WERI-Rb-1 (cell line): ENCODE data around the gene CPOX.

Source experiments
- DNase-seq: peaks from one replicate; pipeline ENCODE4 v3.0.0-alpha.2; 2020
- H3K27ac ChIP-seq: fragments of 250-450 bp; sonication (Bioruptor Pico); 2 replicates; pipeline ENCODE4 v1.5.1; 2020; ENCODE audit warnings: mild to moderate bottlenecking, moderate library complexity
- H3K27me3 ChIP-seq: fragments of 250-450 bp; sonication (Bioruptor Pico); 2 replicates; pipeline ENCODE4 v1.5.1; 2021; ENCODE audit warnings: mild to moderate bottlenecking, low read depth, moderate library complexity; ENCODE audit not compliant: insufficient read depth, severe bottlenecking
- H3K36me3 ChIP-seq: fragments of 250-450 bp; sonication (Bioruptor Pico); 2 replicates; pipeline ENCODE4 v1.5.1; 2020; ENCODE audit warnings: mild to moderate bottlenecking, moderate library complexity
- H3K4me3 ChIP-seq: 2 replicates; pipeline ENCODE4 v1.5.1; 2011; ENCODE audit warnings: low read depth, mild to moderate bottlenecking, control low read depth, low read length
- H3K9me3 ChIP-seq: fragments of 250-450 bp; sonication (Bioruptor Pico); 2 replicates; pipeline ENCODE4 v1.5.1; 2021; ENCODE audit warnings: mild to moderate bottlenecking, moderate library complexity; ENCODE audit not compliant: severe bottlenecking
- TF ChIP-seq, protein P1 (sequence below): IDR thresholded peaks from 2 replicates; pipeline ENCODE4 v1.5.1; 2011; ENCODE audit warnings: low read depth, mild to moderate bottlenecking, control low read depth, inconsistent platforms, low read length

CPOX gene

DNA sequence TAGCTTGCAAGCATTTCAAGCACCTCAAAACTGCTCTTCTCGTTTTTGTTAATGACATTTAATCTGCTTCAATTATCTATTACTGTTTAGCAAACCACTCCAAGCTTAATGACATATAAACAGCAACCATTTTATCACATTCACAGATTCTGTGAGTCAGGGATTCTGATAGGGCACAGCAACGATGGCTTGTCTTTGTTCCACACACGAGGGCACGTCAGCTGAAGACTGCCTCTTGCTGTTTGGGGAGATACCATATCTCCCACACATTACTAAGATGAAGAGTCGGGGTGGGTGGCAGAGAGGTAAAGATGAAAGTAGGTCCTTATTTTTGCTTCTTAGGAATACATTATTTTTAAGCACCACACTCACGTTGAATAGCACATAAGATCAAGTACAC lies 19.3 kb downstream of the CPOX start:
- H3K27ac ChIP-seq = no peak overlapping the region
- H3K36me3 ChIP-seq = no peaks in the 10 kb centered on the region
- H3K9me3 ChIP-seq = no peaks in the 10 kb centered on the region
- no peaks in the 10 kb centered on the region for H3K27me3 ChIP-seq
- DNase-seq = no peak
- TF ChIP-seq, protein P1, sequence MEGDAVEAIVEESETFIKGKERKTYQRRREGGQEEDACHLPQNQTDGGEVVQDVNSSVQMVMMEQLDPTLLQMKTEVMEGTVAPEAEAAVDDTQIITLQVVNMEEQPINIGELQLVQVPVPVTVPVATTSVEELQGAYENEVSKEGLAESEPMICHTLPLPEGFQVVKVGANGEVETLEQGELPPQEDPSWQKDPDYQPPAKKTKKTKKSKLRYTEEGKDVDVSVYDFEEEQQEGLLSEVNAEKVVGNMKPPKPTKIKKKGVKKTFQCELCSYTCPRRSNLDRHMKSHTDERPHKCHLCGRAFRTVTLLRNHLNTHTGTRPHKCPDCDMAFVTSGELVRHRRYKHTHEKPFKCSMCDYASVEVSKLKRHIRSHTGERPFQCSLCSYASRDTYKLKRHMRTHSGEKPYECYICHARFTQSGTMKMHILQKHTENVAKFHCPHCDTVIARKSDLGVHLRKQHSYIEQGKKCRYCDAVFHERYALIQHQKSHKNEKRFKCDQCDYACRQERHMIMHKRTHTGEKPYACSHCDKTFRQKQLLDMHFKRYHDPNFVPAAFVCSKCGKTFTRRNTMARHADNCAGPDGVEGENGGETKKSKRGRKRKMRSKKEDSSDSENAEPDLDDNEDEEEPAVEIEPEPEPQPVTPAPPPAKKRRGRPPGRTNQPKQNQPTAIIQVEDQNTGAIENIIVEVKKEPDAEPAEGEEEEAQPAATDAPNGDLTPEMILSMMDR = no peak
- no peak overlapping the region for H3K4me3 ChIP-seq

GRCh38 chr3:98573181-98573728 lies 20.2 kb downstream of the CPOX start:
- no peak for DNase-seq
- H3K27me3 ChIP-seq = no peaks in the 10 kb centered on the region
- TF ChIP-seq, protein P1 = 0 out of 2 replicates have a peak, but pooled peaks have one; percentile 9
- no peak overlapping the region for H3K27ac ChIP-seq
- no peaks in the 10 kb centered on the region for H3K36me3 ChIP-seq
- H3K4me3 ChIP-seq = no peak overlapping the region
- H3K9me3 ChIP-seq = no peaks in the 10 kb centered on the region

- Histone ChIP-seq H3K9me3 (no peaks in the 10 kb centered on the region), H3K4me3 (no peak overlapping the region), H3K27ac (no peak overlapping the region), H3K36me3 (no peaks in the 10 kb centered on the region), H3K27me3 (no peaks in the 10 kb centered on the region)
- TF ChIP-seq, protein P1 = no peak
- DNase-seq = no peak
Observed at GRCh38 chr3:98568402-98568801, 25.0 kb downstream of the CPOX start.

- no peak overlapping the region for H3K27ac ChIP-seq
- H3K27me3 ChIP-seq = no peaks in the 10 kb centered on the region
- H3K36me3 ChIP-seq = no peaks in the 10 kb centered on the region
- DNase-seq = no peak
- no peak overlapping the region for H3K4me3 ChIP-seq
- TF ChIP-seq, protein P1 = no peak
- H3K9me3 ChIP-seq = no peaks in the 10 kb centered on the region
Observed at GRCh38 chr3:98567666-98568270, 25.6 kb downstream of the CPOX start.

- DNase-seq = no peak
- Histone ChIP-seq H3K9me3 (no peaks in the 10 kb centered on the region), H3K27me3 (no peaks in the 10 kb centered on the region), H3K27ac (no peak overlapping the region), H3K36me3 (no peaks in the 10 kb centered on the region), H3K4me3 (no peak overlapping the region)
- TF ChIP-seq, protein P1 = no peak
Observed at GRCh38 chr3:98565843-98566242, 27.6 kb downstream of the CPOX start.

DNA sequence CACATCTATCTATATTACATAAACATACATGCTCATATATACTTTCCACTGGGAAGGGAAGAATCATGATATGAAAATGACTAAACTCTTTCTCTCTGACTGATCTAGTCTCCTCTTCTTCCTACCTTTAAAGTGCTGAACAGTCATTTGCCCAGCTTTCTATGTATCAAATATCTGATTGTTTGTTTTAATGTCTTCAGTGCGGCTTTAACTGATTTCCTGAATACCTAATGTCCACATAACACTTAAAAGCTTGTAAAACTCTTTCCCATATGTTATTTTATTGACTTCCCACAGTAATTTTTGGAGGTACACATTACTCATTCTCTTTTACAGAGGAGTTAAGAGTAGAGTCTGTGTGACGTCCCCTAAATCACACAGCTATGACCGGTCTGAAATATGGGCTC lies 28.2 kb downstream of the CPOX start:
- no peak for DNase-seq
- Histone ChIP-seq H3K27ac (no peak overlapping the region), H3K9me3 (no peaks in the 10 kb centered on the region), H3K36me3 (no peaks in the 10 kb centered on the region), H3K27me3 (no peaks in the 10 kb centered on the region), H3K4me3 (no peak overlapping the region)
- TF ChIP-seq, protein P1 = no peak
